Endothelial cell (in vitro differentiated cells): Measurements from ENCODE around the gene ADRM1. TPM values are rescaled to one million over a fixed set of nuclear protein-coding genes. Genes with fewer than 3 reads are reported as not detected.

ENCODE experiments used
- DNase-seq: peaks from one replicate; pipeline ENCODE4 v3.0.0; 2021; ENCODE audit warnings: low spot score
- H3K27ac Mint-ChIP-seq: one replicate; pipeline ENCODE4 v1.8.0; 2021; ENCODE audit warnings: mixed read lengths, inconsistent platforms; ENCODE audit not compliant: unreplicated experiment
- H3K27me3 Mint-ChIP-seq: one replicate; pipeline ENCODE4 v1.8.0; 2021; ENCODE audit warnings: mild to moderate bottlenecking, moderate library complexity, mixed read lengths, inconsistent platforms; ENCODE audit not compliant: unreplicated experiment
- H3K36me3 Mint-ChIP-seq: one replicate; pipeline ENCODE4 v1.8.0; 2021; ENCODE audit warnings: mild to moderate bottlenecking, low read depth, mixed read lengths, inconsistent platforms; ENCODE audit not compliant: unreplicated experiment
- H3K4me1 Mint-ChIP-seq: one replicate; pipeline ENCODE4 v1.8.0; 2021; ENCODE audit warnings: mild to moderate bottlenecking, mixed read lengths, inconsistent platforms; ENCODE audit not compliant: unreplicated experiment
- H3K4me3 Mint-ChIP-seq: one replicate; pipeline ENCODE4 v1.8.0; 2021; ENCODE audit warnings: mild to moderate bottlenecking, mixed read lengths, inconsistent platforms; ENCODE audit not compliant: unreplicated experiment
- H3K9me3 Mint-ChIP-seq: one replicate; pipeline ENCODE4 v1.8.0; 2021; ENCODE audit warnings: mixed read lengths, inconsistent platforms; ENCODE audit not compliant: unreplicated experiment
- CTCF ChIP-seq: fragments of 200-600 bp; sonication (generic); IDR thresholded peaks from one replicate; pipeline ENCODE4 v1.5.0; 2021; ENCODE audit warnings: antibody characterized with exemption; ENCODE audit not compliant: unreplicated experiment
- total RNA-seq: library from RNA; stranded (reverse); fragmentation: NEBNext Ultra II Directional; extraction: Animal tissue kit (Norgen Biotek cat#: 25700); gene quantifications from one replicate; pipeline ENCODE4 v1.2.1, GENCODE V29; 2021; ENCODE audit not compliant: unreplicated experiment

ADRM1 gene
- total RNA-seq, 1 donor from 2014 or later: 132 TPM

GRCh38 chr20:62289131-62289530 is 13.7 kb upstream of the ADRM1 start:
- no peak for TF ChIP-seq CTCF
- no peak for DNase-seq
- Mint-ChIP-seq H3K9me3 (no peaks in the 10 kb centered on the region), H3K4me3 (no peak overlapping the region), H3K36me3 (peaks cover 17% of the 10 kb centered on the region), H3K4me1 (peaks cover 13% of the 10 kb centered on the region), H3K27ac (no peak overlapping the region), H3K27me3 (peaks cover 7% of the 10 kb centered on the region)

DNA sequence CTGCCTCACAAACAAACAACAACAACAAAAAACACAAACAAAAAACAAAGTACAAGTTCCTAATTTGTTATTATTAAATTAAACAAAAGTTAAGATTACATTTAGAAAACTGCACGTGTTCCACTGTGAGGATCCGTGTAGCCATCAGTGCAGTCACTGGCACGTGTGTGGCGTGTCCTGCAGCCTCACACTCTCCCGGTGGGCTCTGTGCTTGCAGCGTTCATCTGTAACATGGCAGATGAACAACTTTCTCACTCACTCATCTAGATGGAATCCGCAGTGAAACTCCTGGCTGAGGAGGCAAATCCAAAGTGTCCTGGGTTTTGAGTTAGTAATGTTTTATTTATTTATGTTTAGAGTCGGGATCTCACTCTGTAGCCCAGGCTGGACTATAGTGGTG is 12.9 kb upstream of the ADRM1 start:
- peaks cover 19% of the 10 kb centered on the region for H3K36me3 Mint-ChIP-seq
- no peak overlapping the region for H3K4me3 Mint-ChIP-seq
- peaks cover 11% of the 10 kb centered on the region for H3K4me1 Mint-ChIP-seq
- H3K27ac Mint-ChIP-seq: no peak overlapping the region
- no peak for TF ChIP-seq CTCF
- DNase-seq: no peak
- no peaks in the 10 kb centered on the region for H3K9me3 Mint-ChIP-seq
- peaks cover 7% of the 10 kb centered on the region for H3K27me3 Mint-ChIP-seq

- Mint-ChIP-seq H3K9me3 (no peaks in the 10 kb centered on the region), H3K4me3 (no peak overlapping the region), H3K27ac (no peak overlapping the region)
These were observed 11.3 kb upstream of the ADRM1 start for GRCh38 chr20:62291251-62292066.

DNA sequence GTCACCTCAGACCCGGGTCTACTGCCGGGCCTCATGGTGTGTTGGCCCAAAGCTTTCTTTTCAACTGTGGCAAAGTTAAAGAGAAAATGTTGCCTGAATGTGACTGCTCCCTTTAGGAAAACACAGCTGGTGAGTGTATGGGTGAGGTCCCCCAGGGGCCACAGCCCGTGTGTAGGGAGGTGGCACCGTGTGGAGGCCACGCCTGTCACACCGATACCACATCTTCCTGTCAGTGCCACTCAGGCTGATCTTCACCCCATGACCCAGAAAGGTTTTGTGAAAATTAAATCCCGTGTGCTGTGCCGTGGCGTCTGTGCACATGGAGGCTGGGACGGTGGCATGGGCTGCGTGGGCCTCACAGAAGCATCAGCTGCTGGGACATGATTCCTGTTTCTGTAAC is 10.7 kb upstream of the ADRM1 start:
- H3K36me3 Mint-ChIP-seq: peaks cover 24% of the 10 kb centered on the region
- no peaks in the 10 kb centered on the region for H3K9me3 Mint-ChIP-seq
- no peak overlapping the region for H3K4me3 Mint-ChIP-seq
- no peaks in the 10 kb centered on the region for H3K4me1 Mint-ChIP-seq
- H3K27me3 Mint-ChIP-seq: peaks cover 7% of the 10 kb centered on the region
- no peak for DNase-seq
- no peak for TF ChIP-seq CTCF
- H3K27ac Mint-ChIP-seq: no peak overlapping the region

More at GRCh38 chr20:62291251-62292066, 11.3 kb upstream of the ADRM1 start:
- DNase-seq: no peak
- no peak for TF ChIP-seq CTCF
- peaks cover 24% of the 10 kb centered on the region for H3K36me3 Mint-ChIP-seq
- H3K27me3 Mint-ChIP-seq: peaks cover 7% of the 10 kb centered on the region
- H3K4me1 Mint-ChIP-seq: peaks cover 4% of the 10 kb centered on the region

DNA sequence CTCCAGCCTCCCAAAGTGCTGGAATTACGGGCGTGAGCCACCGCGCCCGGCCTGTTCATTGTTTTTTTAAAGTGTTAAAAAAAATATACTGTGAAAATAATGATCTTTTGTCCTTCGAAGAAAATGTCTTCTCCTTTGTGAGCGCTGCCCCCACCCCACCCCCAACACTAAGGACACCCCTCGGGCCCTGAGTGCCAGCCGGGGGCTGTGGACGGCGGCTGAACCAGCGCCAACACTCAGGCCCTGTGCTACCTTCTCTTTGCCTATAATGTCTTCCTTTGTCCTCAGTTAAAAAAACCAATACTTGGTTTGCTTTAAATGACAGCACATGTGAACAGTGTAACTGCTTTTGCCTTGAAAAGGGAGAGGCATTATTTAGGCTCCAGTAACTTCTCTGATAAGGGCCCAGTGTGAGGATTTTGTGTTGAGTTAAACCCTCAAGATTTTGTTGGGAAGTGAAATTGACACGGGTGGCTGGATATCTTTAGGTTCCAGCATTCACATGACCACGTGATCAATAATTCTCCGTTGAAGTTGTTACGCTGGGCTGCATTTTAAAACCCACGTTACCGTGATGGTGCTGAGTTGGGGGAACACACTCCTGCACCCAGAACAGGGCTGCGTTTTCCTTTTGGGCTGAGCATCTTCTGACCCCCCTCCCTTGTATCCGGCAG is 9.5 kb upstream of the ADRM1 start:
- Mint-ChIP-seq H3K27ac (no peak overlapping the region), H3K27me3 (peaks cover 2% of the 10 kb centered on the region), H3K4me3 (no peak overlapping the region), H3K9me3 (no peaks in the 10 kb centered on the region), H3K4me1 (no peaks in the 10 kb centered on the region), H3K36me3 (peaks cover 24% of the 10 kb centered on the region)
- no peak for DNase-seq
- TF ChIP-seq CTCF: no peak
